Measurements from ENCODE around the gene C4BPB.
"Not testable (repeated sequence)": the region's sequence is repeated elsewhere in the genome, so short reads cannot be mapped to it uniquely, and the experiment has no call there.

Gene C4BPB

GRCh38 chr1:207088701-207089626 is at the start of gene C4BPB:
C4BPB (plus strand) TSS chr1:207088860; CDS start chr1:207089532, 672 bp downstream.
- DNase-seq, result no peak

- no peak for DNase-seq
Observed at GRCh38 chr1:207039380-207040180, 49.1 kb upstream of the C4BPB start.

- DNase-seq, result no peak
Observed at GRCh38 chr1:207040181-207040533, 48.5 kb upstream of the C4BPB start.

GRCh38 chr1:207041397-207041796 is 47.3 kb upstream of the C4BPB start:
- not testable (repeated sequence) for DNase-seq

- DNase-seq, result no peak
Observed at GRCh38 chr1:207045453-207045852, 43.2 kb upstream of the C4BPB start.

GRCh38 chr1:207047505-207047904 is 41.2 kb upstream of the C4BPB start:
- no peak for DNase-seq

- DNase-seq, result no peak
Observed at GRCh38 chr1:207048041-207048440, 40.6 kb upstream of the C4BPB start.

- no peak for DNase-seq
Observed at GRCh38 chr1:207049054-207049453, 39.6 kb upstream of the C4BPB start.

- no peak for DNase-seq
Observed at GRCh38 chr1:207049514-207049913, 39.1 kb upstream of the C4BPB start.

GRCh38 chr1:207049974-207050391 is 38.7 kb upstream of the C4BPB start:
- peak in 2 of 4 experiments; percentile 9 to 15 for DNase-seq

GRCh38 chr1:207050480-207051190 is 38.0 kb upstream of the C4BPB start:
- DNase-seq, result peak; percentile 65 to 81 (median 71)

- DNase-seq, result no peak
Observed at GRCh38 chr1:207051191-207051943, 37.3 kb upstream of the C4BPB start, which contains the start of gene YOD1. YOD1 (minus strand) TSS chr1:207051208; CDS start chr1:207051030, 178 bp downstream.

GRCh38 chr1:207052911-207053769 is 35.5 kb upstream of the C4BPB start, which contains the start of gene PFKFB2:
PFKFB2 (plus strand) TSS chr1:207053275; CDS start chr1:207054718, 1,443 bp downstream.
- DNase-seq, result peak; percentile 79 to 92 (median 86)

- no peak for DNase-seq
Observed at GRCh38 chr1:207054491-207054890, 34.2 kb upstream of the C4BPB start.

- no peak for DNase-seq
Observed at GRCh38 chr1:207055386-207056001, 33.2 kb upstream of the C4BPB start.

GRCh38 chr1:207056673-207057072 is 32.0 kb upstream of the C4BPB start:
- no peak for DNase-seq

GRCh38 chr1:207058252-207058651 is 30.4 kb upstream of the C4BPB start:
- no peak for DNase-seq

- DNase-seq, result no peak
Observed at GRCh38 chr1:207058878-207059867, 29.5 kb upstream of the C4BPB start.

- no peak for DNase-seq
Observed at GRCh38 chr1:207059881-207060280, 28.8 kb upstream of the C4BPB start.
